VCaP (cell line): Measurements from ENCODE around the gene SETD3.

Experiments
- H3K27ac ChIP-seq: fragments of 450-650 bp; 2 replicates; pipeline ENCODE4 v1.5.1; 2017
- TF ChIP-seq, protein P1 (sequence below): fragments of 450-650 bp; conservative IDR thresholded peaks from 2 replicates; pipeline ENCODE4 v1.5.1; 2017; ENCODE audit warnings: mild to moderate bottlenecking, moderate library complexity

The SETD3 gene

DNA sequence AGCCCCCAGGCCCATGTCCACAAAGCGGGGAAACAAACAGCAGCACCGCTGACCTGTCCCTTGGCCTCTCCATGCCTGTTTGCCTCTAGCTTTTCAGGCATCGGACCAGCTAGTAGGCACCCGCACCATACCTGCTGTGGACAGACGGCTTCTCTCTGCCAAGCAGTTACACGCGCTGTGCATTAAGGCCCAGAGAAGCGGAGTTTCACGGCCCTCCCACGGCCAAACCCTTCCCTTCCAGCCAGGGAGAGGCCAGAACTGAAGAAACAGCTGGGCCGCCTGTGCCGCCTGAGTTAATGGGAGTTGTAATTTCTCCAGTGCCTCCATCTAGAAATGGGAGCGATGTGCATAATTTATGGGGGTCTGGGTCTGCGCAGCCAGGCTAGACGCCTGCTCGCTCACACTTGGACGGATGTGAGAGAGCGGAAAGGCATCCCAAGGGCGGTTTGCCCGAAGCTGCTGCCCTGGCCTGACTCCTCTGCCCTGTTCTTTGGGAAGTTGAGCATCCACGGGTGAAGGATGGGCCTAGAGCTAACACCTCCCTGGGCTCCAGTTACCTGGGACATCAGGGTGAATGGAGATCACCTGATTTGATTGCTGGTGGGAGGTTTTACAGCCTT, 119.0 kb downstream of the SETD3 start:
- TF ChIP-seq, protein P1, sequence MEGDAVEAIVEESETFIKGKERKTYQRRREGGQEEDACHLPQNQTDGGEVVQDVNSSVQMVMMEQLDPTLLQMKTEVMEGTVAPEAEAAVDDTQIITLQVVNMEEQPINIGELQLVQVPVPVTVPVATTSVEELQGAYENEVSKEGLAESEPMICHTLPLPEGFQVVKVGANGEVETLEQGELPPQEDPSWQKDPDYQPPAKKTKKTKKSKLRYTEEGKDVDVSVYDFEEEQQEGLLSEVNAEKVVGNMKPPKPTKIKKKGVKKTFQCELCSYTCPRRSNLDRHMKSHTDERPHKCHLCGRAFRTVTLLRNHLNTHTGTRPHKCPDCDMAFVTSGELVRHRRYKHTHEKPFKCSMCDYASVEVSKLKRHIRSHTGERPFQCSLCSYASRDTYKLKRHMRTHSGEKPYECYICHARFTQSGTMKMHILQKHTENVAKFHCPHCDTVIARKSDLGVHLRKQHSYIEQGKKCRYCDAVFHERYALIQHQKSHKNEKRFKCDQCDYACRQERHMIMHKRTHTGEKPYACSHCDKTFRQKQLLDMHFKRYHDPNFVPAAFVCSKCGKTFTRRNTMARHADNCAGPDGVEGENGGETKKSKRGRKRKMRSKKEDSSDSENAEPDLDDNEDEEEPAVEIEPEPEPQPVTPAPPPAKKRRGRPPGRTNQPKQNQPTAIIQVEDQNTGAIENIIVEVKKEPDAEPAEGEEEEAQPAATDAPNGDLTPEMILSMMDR: no peak
- H3K27ac ChIP-seq: no peak overlapping the region

DNA sequence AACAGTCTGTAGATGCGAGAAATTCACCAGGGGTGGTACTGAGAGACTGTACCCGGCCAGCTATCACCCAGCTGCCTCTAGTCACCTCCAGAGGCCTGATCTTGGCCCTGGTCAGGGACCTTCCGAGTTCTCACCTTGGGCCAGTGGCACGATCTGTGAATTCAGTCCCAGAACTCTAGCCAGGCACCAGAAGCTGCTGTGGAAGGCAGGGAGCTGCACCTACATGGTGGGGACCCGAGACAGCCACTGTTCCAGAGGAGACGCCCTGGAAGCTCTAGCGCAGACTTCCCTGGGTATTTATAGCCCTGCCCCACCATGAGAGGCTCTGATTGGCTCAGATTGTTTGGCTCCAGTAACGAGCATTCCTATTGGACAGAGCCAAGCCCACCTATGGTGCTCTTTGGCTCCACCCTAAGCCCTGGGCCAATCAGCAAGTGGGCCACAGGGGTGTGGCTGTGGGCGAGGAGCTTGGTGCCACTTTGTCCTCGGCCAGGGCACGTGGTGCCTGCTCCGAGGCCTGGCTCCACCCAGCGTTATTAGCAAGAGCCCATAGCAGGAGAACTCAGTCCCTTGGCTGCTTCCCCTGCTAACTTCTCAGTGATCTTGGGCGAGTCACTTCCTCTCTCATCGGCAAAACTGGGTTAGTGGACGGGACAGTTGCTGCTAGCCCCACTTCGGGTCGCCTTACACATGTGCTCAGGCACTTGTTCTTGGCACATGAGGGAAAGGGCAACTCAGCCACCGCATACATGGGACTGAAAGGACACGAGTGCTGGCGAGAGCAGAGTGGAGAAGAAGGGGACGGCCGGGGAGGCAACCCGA, 119.7 kb downstream of the SETD3 start:
- TF ChIP-seq, protein P1: no peak
- H3K27ac ChIP-seq: no peak overlapping the region

DNA sequence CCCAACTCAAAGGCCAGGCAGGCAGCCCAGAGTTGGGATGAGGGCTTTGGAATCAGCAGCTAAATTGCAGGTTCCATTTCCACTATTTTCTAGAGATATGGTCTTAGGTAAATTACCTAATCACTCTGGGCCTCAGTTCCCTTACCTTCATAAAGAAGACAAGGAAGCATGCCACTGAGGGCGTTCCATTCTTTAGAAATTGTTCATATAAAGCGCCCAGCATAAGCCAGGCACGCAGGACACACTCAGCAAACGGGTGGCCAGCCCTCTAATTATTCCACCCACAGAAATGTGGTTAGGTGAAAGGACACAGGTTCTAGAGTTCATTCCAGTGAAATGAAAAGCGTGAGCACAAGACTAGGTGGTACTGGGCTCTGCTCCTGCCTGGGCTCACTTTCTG, 120.8 kb downstream of the SETD3 start:
- TF ChIP-seq, protein P1: no peak
- no peak overlapping the region for H3K27ac ChIP-seq

DNA sequence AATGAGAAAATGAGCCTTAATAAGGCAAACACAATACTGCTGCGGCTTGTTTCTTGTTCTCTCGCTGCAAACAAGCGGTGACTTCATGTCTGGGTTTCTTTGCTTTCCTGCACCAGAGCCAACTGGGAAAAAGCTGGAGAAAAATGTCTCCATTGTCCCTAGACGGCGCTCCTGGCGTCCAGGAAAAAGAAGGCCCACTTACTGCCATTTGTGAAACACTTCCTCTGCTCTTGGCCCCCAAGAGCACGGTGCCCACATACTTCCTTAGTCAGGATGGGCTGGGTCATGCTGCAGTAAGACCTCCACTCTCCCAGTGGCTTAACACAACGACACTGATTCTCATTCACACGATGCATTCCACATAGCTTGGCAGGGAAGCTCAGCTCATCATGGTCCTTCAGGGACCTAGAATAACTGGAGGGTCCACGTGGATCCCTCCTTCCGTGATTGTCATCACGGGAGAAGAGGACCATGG, 122.7 kb downstream of the SETD3 start:
- H3K27ac ChIP-seq: no peak overlapping the region
- TF ChIP-seq, protein P1: no peak

DNA sequence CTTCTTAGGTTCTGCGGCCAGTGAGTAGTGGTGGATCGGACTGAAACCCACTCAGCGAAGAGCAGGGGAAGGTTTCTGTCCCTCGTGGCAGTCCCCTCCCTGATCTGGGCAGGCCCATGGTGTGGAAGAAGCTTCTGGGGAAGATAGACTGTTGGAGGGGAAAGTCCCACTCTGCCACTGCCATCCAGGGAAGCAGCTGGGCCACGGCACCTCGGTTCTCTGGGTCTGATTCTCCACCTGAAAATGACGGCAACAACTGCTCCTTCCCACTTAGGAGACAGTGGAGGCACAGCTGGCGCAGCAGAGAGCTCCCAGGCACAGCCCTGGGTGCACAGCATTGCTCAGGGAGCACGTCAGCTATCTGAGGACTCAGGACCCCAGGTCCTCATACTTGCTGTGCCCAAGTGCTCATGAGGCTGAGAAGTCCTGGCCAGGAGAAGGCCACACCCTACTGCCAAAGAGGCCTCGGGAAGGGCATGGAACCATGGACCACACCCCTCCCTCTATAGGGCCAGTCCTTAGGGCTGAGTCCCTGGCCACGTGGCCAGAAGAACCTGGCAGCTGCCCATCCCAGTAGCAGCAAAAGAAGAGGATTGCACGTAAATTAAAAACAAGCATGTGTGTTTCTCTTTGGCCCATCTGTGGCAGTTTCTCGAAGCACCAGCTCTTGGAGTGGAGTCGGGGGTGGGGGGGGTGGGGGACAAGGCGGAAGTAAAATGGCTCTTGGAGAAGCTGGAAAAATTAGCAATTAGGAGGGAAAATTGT, 123.3 kb downstream of the SETD3 start:
- H3K27ac ChIP-seq: no peak overlapping the region
- TF ChIP-seq, protein P1: no peak

DNA sequence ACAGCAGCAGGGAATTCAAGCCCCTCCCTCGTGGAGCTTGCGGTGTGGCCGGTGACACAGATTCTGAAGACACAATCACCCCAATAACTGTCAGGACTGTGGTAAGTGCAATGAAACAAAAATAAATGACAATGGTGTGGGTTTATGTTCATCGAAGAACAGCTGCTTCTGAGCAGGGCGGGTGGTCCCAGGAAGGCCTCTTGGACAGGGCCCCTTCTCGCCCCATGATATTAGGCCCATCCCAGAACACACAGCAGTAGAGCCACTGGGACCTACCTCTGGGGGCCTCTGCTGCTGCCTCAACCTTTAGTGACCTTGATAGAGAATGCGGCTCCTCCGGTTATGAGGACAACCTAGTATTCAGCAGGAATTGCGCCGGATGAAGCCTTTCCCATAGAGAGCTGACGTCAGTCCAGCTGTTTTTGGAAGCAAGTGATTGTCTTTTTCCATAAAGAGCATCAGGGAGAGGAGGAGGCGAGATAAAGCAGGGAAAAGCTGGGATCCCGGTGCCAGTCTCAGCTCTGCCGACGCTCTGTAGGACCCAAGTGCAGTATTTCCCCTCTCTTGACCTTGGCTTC, 124.5 kb downstream of the SETD3 start:
- no peak overlapping the region for H3K27ac ChIP-seq
- TF ChIP-seq, protein P1: no peak
